Stimulated activated CD4-positive, alpha-beta T cell treated with anti-CD3 and anti-CD28 coated beads, TNF-alpha, amount 100 ng/mL, for 24 hours (primary cell): ENCODE measurements around the gene KRTAP13-1.

Source experiments
- DNase-seq, 3 experiments: peaks; one replicate each; pipeline ENCODE4 v3.0.0-alpha.2; 2020; ENCODE audit warnings: low read depth in 3 of 3

KRTAP13-1 gene

GRCh38 chr21:30395731-30396130 lies at the start of gene KRTAP13-1:
KRTAP13-1 (plus strand) TSS chr21:30396031; CDS start chr21:30396087, 56 bp downstream.
- DNase-seq = no peak

- no peak for DNase-seq
Measured at GRCh38 chr21:30348506-30348905, 47.3 kb upstream of the KRTAP13-1 start, which contains the start of gene KRTAP23-1. KRTAP23-1 (minus strand) TSS chr21:30348606; CDS start chr21:30348606, 0 bp downstream.

GRCh38 chr21:30349572-30349971 lies 46.3 kb upstream of the KRTAP13-1 start:
- no peak for DNase-seq

- DNase-seq = no peak
Measured at GRCh38 chr21:30351534-30351933, 44.3 kb upstream of the KRTAP13-1 start.

GRCh38 chr21:30354308-30355005 lies 41.4 kb upstream of the KRTAP13-1 start:
- DNase-seq = no peak

- DNase-seq = no peak
Measured at GRCh38 chr21:30355906-30356305, 39.9 kb upstream of the KRTAP13-1 start.

GRCh38 chr21:30372139-30372770 lies 23.6 kb upstream of the KRTAP13-1 start, which contains the start of gene KRTAP13-2:
KRTAP13-2 (minus strand) TSS chr21:30372271; CDS start chr21:30372213, 58 bp downstream.
- DNase-seq = no peak

GRCh38 chr21:30382201-30382600 lies 13.6 kb upstream of the KRTAP13-1 start:
- DNase-seq = no peak

- no peak for DNase-seq
Measured at GRCh38 chr21:30391492-30392025, 4.3 kb upstream of the KRTAP13-1 start.

- no peak for DNase-seq
Measured at GRCh38 chr21:30408782-30409494, 13.1 kb downstream of the KRTAP13-1 start.

GRCh38 chr21:30415993-30416392 lies 20.2 kb downstream of the KRTAP13-1 start:
- no peak for DNase-seq

- no peak for DNase-seq
Measured at GRCh38 chr21:30425826-30426225, 30.0 kb downstream of the KRTAP13-1 start, which contains the start of gene KRTAP13-3. KRTAP13-3 (minus strand) TSS chr21:30425926; CDS start chr21:30425912, 14 bp downstream.

GRCh38 chr21:30426731-30427130 lies 30.9 kb downstream of the KRTAP13-1 start:
- no peak for DNase-seq

GRCh38 chr21:30430170-30430655 lies 34.4 kb downstream of the KRTAP13-1 start, which contains the start of gene KRTAP13-4:
KRTAP13-4 (plus strand) TSS chr21:30430220; CDS start chr21:30430276, 56 bp downstream.
- no peak for DNase-seq

GRCh38 chr21:30434033-30434631 lies 38.3 kb downstream of the KRTAP13-1 start:
- peak in 1 of 3 experiments; percentile 7 for DNase-seq

GRCh38 chr21:30437010-30437565 lies 41.3 kb downstream of the KRTAP13-1 start:
- DNase-seq = no peak

GRCh38 chr21:30439975-30440374 lies 44.1 kb downstream of the KRTAP13-1 start, which contains the start of gene KRTAP15-1:
KRTAP15-1 (plus strand) TSS chr21:30440275; CDS start chr21:30440328, 53 bp downstream.
- no peak for DNase-seq

GRCh38 chr21:30443226-30443625 lies 47.4 kb downstream of the KRTAP13-1 start:
- no peak for DNase-seq

- no peak for DNase-seq
Measured at GRCh38 chr21:30444204-30444603, 48.4 kb downstream of the KRTAP13-1 start.
